T47D (cell line): Measurements from ENCODE around the gene MAPK11.
A peak's percentile ranks its signal among the peaks of the same experiment; 100 is the strongest.

Experiments
- DNase-seq, 2 experiments: peaks; one replicate each; pipeline versions ENCODE4 v3.0.0 to v3.0.0-alpha.2; 2011 to 2012; ENCODE audit warnings: low read depth in 1 of 2, low spot score in 1 of 2
- JUND ChIP-seq: IDR thresholded peaks from 2 replicates; pipeline ENCODE4 v1.6.1; 2012; ENCODE audit warnings: low read depth
- in situ Hi-C: cut with HindIII; loops from 2 replicates; pipeline ENCODE4 v1.10.0; 2016; ENCODE audit warnings: low sequenced_read_pairs, low pct_unique_long_range_greater_than_20kb

The MAPK11 gene

DNA sequence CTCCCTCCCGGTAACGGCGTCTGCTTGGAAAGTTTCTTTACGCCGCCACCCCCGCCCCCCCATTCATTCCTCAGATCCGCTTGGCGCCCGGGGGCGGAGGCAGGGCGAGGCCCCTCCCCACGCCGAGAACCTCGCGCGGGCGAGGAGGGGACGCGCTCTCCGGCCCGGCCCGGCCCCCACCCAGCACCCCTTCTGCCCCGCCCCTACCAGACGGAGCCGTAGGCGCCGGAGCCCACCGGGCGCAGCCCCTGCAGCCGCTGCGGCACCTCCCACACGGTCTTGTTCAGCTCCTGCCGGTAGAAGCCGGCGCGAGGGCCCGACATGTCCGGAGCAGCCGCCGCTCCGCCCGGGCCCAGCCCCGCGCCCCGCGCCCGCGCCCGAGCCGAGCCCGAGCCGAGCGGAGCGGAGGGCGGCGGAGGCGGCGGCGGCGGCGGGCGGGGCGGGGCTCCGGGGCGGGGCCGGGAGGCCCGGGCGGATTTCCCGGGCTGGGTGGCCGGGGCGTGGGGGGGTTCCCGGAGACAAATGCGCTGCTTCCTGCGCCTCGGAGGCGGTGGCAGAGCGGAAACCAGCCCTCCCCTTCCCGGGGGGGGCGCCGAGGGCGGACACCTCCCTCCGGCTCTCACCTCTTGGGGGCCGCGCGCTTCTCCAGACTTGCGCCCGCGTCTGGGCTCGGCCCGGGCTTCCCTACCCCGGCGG, at the start of gene MAPK11:
TSS of gene MAPK11 (minus strand) at position 411 of the 696 bp plus-strand sequence. CDS start at position 323, 88 bp downstream.
- DNase-seq = peak in 1 of 2 experiments; percentile 79
- in situ Hi-C loops = no loop called here
- TF ChIP-seq JUND = no peak

DNA sequence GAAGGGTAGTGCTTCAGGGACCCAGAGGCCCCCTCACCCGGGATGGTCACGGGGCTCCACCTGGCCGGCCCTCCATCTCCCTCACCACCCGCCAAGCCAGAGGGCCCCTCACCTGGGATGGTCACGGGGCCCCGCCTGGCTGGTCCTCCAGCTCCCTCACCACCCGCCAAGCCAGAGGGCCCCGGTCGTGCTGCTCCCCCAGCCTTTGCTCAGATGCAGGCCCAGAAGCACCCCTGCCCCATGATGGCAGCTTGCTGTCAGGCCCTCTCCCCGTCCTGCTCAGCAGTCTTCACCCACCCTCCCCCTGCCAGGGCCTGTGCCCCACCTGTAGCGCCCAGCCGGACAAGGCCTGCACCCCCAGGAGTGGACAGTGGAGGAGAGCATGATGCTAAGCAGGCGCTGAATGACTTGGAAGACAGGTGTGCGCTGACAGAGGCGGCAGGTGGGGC, 49.3 kb upstream of the MAPK11 start:
- in situ Hi-C loops = no loop called here
- TF ChIP-seq JUND = no peak
- DNase-seq = no peak

DNA sequence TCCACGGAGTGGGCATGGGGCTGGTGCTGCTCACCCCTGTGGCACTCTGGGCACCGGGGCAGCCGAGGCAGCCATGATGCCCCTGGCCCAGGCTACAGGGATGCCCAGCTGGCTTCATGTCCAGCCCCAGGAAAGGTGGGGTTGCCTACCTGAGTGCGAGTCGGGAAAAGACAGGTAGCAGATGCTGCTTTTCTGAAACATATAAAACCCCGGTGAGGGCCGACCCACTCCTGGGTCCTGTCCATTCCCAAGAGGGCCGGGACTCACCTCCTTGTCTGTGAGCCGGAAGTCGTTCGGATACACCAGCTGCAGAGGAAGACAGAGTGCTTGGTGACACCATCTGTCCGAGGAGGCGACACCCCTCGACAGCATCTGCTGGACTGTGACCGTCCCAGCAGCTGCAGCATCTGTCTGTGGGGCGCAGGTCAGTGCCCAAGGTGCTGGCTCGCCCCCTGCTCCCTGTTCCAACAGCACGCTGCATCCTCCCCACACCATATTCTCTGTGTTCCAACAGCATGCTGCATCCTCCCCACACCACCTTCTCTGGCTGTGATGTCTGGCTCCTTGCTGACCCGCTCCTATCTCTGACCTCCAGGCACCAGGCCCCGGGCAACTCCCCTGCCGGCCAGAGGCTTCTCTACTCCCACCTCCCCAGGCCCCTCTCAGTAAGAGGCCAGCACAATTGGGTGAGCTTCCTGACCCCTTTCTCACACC, 48.7 kb upstream of the MAPK11 start:
- no peak for TF ChIP-seq JUND
- in situ Hi-C loops = no loop called here

DNA sequence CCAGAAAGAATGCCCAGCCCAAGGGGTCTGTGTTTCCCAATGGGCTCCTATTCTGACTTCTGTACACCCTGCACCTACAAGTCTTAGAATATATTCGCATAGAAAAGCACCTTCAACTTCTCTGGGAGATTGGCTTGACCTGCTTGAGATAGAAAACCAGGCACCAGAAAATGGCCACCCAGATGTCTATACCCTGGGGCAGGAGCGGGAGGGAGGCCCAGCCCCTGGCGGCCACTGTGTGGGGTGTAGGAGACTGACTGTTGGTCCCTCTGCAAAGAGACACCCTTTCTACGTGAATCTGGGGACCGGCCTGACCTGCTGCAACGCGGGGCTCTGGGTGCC, 48.1 kb upstream of the MAPK11 start:
- TF ChIP-seq JUND = no peak
- no peak for DNase-seq
- in situ Hi-C loops = no loop called here

More for the DNA sequence above, 48.7 kb upstream of the MAPK11 start:
- no peak for DNase-seq

DNA sequence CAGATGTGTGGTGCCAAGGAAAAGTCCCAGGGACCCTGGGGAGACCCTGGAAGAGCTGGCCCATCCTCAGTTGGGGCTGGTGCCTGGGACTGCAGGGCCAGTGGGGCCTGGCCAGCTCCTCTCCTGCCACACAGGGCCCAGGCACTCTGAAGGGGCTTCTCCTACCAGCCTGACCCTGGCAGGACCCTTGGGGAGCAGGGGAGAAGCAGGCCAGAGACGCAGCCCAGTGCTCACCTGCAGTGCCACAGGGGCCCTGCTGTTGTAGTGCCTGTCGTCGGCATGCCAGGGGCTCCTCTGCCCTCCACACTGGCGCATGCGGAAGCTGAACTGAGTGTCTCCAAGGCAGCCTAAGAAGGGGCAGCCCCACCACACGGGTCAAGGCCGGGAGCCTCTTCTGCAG, 47.5 kb upstream of the MAPK11 start:
- TF ChIP-seq JUND = no peak
- DNase-seq = no peak
- in situ Hi-C loops = no loop called here

DNA sequence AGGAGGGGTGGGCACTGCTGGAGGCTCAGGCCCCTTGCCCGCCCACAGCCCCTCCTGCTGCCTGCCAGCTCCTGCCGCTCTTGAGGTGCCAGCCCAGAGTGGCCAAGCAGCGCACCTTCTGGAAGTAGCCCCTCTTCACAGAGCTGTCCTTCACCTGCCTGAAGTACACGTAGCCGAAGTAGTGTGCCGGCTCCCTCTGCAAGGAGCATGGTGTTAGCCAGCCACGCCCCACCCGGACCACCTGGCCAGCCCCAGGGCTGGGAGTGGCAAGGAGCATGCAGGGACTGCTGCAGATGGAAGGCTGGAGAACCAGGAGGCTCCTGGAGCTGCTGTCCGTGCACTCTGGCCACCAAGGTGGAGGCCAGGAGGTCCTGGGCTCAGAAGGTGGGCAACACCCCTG, 47.0 kb upstream of the MAPK11 start:
- in situ Hi-C loops = no loop called here
- no peak for DNase-seq
- TF ChIP-seq JUND = no peak

DNA sequence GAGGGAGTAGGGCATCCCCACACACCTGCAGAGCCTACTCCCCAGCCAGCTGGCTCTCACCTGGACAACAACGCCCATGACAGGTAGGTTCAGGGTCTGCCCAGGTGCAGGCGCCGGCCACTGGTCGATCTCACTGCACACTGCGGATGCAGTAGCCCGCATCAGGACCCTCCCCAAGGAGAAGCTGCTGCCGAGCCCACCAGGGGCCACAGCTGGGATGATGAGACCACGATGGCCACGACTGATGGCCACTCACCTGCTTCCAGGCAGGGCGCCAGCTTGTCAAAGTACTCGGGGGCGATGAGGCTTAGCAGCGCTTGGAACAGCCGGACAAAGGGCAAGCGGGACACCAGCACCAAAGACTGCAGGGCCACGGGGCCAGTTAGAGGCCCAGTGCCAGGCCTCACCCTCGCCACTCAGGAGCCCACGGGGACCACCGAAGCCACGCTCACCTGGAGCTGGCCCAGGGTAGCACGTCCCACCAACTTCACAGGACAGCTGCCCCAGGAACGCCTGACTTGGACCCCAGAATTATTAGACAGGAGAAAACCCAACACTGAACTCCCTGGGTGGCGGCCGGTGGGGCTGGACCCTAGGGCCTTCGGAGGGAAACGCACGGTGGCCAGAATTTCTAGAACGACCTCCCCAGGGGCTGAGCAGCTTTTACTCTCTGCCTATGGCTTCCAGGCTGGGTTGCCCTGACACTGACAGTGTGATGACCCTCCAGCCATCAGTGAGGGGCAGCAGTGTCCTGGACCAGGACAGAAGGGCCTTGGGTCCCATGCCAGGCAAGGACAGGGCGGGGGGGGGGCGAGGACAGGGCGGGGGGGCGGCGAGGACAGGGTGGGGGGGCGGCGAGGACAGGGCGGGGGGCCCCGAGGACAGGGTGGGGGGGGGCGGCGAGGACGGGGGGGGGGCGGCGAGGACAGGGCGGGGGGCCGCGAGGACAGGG, 46.2 kb upstream of the MAPK11 start:
- no peak for DNase-seq
- TF ChIP-seq JUND = no peak
- in situ Hi-C loops = no loop called here

DNA sequence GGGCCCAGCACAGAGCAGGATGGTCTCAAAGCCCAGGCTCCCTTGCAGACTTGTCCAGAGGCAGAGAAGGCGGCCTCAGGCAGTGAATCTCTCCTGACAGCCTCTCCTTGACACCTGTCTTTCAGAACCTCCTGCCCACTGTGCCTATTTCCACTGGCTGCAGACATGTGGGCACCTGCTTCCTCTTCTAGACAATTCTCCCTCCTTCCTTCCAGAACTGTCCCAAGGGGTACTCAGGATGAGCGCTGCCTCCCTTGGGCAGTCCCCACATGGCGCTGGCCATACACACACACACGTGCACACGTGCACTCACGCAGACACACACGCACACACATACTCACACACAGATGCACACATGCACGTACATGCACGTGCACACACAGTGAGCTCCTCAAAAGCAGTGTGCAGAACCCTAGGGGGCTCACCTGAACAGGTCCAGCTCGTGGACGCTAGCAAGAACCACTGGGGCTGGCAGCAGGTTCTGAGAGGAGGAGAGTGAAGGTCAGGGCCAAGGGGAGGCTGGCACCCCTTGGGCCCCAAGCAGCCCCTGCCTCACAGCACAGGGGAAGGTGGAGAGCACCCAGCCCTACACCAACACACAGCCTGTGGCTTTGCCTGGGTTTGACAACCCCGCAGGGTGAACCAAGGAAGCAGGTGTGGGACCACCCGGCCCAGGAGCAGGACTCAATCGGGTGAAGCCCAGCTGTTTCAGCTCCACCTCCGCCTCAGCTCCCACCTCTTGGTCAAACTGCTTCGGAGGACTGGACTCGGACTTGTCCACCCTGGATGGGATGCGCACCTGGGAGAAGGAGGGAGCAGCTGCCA, 45.3 kb upstream of the MAPK11 start:
- in situ Hi-C loops = no loop called here
- no peak for TF ChIP-seq JUND

DNA sequence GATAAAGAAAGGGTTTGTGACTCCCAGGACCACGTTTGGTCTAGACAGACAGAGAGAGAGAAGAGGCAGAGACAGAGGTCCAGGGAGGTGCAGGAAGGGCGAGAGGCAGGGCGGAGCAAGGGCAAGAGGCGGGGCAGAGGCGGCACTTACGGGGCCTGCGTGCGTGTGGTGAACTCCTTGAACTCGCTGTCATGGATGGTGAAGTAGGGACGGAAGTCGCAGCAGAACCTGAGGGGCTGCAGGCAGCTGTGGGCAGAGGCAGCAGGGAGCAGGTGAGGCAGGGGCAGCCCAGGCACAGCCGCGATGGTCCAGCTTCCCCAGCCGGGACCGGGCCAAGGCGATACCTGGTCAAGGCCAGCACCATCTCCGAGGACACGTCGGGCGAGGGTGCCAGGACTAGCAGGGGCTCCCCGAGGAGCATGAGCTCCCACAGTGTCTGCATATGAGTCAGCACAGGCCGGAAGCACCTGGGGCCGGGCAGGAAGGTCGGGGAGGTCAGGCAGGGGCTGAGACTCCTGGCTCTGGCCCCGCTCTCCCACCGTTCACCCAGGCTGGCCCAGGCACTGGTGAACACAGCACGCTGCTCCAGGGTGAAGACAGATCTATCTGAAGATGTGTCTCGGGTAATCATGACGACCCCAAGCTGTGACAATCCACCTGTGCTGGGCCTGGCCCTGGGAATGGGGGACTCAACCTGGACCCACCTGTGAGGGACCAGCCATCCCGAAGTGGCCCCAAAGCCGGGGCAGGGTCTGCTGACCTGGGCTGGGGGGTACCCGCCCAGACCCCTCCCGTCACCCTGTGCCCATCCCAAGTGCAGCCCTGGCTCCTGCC, 44.5 kb upstream of the MAPK11 start:
- no peak for TF ChIP-seq JUND
- DNase-seq = no peak
- in situ Hi-C loops = no loop called here

More for the DNA sequence above, 45.3 kb upstream of the MAPK11 start:
- no peak for DNase-seq

DNA sequence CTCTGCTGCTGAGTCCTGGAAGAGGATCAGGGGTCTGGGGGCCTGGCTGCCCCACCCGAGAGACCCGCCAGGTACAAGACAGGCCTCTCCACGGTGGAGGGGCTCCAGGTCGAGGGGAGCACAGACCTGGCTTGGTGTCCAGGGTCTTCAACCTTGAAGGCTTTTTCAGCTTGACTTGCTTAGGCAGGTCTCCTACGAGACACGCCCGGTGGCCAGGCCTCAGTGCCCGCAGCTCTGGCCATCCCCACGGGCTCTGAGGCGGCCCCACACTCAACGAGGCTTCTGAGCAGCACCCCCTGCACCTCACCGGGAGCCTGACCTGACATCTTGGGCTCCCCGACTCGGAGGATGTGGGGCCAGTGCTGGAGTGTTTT, 43.9 kb upstream of the MAPK11 start:
- in situ Hi-C loops = no loop called here
- TF ChIP-seq JUND = no peak
- DNase-seq = no peak

DNA sequence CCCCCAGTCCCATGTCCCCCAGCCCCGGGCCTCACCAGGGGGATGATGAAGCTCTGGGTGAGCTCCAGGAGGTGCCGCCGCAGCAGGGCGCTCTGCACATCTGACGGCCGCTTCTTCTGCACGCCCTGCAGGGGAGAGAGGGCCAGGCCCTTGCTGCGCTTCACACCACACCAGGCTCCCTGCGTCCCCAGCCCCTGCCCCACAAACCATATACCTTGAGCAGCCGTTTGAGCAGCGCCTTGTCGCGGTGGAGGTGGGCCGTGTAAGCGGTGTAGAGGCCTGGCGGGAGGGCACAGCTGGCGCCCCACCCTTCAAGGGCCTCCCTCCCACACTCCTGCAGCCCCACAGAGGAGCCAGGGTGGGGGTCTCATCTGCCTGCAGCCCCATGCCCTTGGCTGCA, 43.4 kb upstream of the MAPK11 start:
- DNase-seq = no peak
- no peak for TF ChIP-seq JUND
- in situ Hi-C loops = no loop called here
